ENCODE measurements around the gene RASGRF1. TPM values are rescaled to one million over a fixed set of nuclear protein-coding genes. Genes with fewer than 3 reads are reported as not detected.
"Not testable (repeated sequence)": the region's sequence is repeated elsewhere in the genome, so short reads cannot be mapped to it uniquely, and the experiment has no call there.

Gene RASGRF1
- total RNA-seq, 1 donor from 2014 or later, result not detected

DNA sequence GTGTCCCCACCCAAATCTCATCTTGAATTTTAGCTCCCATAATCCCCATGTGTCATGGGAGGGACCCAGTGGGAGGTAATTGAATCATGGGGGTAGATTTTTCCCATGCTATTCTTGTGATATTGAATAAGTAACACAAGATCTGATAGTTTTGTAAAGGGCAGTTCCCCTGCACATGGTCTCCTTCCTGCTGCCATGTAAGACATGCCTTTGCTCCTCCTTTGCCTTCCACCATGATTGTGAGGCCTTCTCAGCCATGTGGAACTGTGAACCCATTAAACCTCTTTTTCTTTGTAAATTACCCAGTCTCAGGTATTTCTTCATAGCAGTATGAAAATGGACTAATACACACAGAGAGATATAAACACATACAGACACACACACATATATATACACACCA, 66.1 kb downstream of the RASGRF1 start:
- intact Hi-C loops (cut with DNase I); ATAC-seq (ENCODE audit: poor library complexity); DNase-seq: not testable (repeated sequence)

DNA sequence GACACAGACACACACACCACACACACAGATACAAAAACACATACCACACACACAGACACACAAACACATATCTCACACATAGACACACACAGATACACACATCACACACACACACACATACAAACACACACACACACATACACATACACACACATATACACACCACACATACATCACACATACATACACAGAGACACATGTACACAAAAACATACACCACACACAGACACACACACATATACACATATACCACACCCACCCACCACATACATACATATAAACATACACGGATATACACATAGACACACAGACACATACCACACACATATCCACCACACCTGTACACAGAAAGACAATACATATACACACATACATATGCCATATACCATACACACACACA, 66.7 kb downstream of the RASGRF1 start:
- no peak for DNase-seq
- ATAC-seq (ENCODE audit: poor library complexity), result no peak
- intact Hi-C loops (cut with DNase I), result no loop called here

DNA sequence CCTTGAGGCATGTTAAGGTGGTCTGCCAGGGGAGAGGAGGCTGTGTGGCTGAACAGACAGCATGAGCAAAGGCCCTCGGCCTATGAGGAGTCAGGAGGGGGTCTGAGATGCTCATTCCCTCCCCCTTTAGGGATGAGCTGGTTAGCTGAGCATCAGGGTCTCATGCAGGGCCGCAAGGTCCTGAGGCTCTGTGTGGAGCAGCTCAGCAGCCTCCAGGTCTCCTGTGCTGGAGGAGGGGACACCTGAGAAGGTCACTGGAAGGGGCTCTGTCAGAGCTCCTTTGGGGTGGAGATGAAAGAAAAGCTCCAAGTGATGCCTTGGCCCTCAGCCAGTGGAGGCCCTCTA, 67.1 kb downstream of the RASGRF1 start:
- ATAC-seq (ENCODE audit: poor library complexity), result no peak
- intact Hi-C loops (cut with DNase I), result no loop called here
- no peak for DNase-seq

DNA sequence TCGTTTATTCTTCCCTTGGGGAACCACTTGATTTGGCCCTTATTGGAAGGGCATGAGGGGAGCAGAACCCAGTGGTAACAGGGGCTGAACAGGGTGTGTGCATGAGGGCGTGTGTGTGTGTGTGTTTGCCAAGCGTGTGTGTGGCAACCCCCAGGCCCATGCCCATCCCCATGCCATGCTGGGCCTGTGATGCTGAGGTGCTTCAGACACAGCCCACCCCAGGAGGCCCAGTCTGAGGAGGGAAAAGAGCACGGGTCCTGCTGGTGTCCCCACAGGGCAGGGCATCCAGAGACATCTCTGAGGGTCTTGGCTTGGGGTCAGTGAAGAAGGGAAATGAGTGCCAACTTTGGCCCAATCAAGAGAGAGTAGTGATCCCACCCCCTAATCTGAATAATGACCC, 71.6 kb downstream of the RASGRF1 start:
- ATAC-seq (ENCODE audit: poor library complexity), result no peak
- intact Hi-C loops (cut with DNase I), result no loop called here
- DNase-seq, result no peak

DNA sequence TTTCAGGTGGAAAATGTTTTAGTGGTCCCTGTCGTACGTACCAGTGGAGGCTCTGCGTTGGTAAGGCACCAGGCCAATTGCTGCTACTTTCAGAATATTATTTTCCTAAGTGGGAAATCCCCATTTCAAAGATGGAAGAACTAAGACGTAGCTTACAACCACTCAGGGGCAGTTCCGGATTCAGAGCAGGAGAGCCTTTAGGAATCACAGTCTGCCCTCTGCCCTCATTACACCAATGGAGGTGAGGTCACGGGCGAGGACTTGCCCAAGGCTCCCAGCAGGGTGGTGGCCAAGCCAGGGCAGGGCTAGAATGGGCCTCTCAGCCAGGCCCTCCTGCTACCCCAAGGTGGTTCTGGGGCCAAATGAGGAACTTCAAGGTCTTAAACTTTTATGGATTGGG, 72.6 kb downstream of the RASGRF1 start:
- no peak for DNase-seq
- intact Hi-C loops (cut with DNase I), result no loop called here
- no peak for ATAC-seq (ENCODE audit: poor library complexity)

DNA sequence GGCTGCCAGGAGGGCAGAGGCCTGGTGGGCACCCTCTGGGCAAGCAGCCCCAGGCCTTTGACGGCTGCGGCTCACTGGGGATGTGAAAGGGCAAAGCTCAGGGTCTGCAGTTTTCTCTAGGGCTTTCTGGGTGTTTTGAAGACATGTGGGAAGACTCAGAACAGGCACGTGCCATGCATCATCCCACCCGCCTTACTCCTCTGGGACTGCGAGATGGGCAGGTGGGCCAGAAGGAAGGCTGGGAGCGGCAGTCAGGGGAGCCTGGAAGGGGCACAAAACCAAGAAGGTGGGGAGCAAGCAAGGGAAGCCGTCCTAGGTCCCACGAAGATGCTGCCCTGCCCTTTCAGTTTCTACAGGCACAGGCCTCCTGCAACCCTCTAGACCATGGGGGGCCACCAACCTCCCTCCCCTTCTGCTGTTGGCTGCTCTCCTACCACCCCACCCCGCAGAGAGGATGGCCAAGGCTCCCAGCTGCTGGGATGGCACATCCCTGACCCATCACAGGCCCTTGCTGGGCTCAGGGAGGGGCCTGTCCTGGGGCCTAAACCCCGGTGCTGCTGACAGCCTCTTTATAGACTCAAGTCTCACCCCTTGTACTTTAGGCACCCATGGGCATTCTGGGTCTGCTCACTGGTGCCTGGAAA, 73.9 kb downstream of the RASGRF1 start:
- intact Hi-C loops (cut with DNase I), result no loop called here
- ATAC-seq (ENCODE audit: poor library complexity), result no peak
- DNase-seq, result no peak

DNA sequence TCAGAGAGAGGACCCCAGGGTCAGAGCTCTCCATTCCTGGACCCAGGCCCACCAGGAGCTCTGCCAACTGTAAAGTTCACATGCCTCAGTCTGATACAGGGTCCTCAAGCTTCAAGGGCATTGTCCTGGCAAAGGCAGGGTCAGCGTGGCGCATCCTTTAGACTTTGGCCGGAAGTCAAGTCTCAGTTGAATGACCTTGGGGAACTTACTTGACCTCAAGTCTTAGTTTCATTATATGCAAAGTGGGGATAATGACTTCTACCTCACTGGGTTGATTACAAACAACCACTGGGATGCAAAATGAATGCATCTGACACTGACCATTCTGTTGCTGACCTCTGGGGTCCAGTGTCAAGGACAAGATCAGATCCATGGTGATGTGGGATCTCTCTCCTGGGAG, 75.2 kb downstream of the RASGRF1 start:
- intact Hi-C loops (cut with DNase I), result no loop called here
- no peak for ATAC-seq (ENCODE audit: poor library complexity)
- DNase-seq, result no peak

DNA sequence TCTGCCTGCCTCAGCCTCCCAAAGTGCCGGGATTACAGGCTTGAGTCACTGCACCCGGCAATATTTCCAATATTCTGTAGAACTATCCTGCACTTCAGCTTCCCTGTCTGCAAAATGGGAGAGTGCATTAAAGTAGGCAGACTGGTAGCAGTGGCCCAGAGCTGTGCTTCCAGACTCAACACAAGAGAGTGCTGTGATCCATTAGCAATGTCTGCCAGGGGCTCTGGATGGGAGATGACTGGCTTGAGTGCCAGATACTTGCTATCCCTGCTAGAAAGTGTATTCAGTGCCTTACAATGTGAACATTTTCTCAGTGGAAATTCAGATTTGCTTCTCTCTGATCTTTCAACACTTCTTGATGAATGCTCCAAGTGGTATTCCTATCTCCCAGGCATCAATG, 80.3 kb downstream of the RASGRF1 start:
- ATAC-seq (ENCODE audit: poor library complexity) (no peak), DNase-seq (no peak)
- intact Hi-C loops (cut with DNase I), result no loop called here

DNA sequence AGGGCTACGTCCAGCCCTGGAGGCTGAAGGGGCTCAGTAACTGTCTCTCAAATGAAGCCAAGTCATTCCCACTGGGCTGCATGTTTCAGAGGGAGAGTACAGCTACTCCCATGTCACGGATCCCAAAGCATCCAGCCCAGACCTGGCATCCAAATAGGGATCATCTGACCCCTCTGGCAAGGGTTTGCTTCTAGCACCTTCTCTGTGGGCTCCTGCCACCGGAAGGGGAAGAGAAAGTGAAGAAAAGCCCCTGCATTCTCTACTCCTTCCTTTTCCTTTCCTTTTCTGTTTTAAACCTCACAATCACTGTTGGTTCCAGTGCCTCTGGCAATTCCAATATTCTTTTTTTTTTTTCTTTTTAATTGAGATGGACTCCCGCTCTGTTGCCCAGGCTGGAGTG, 81.2 kb downstream of the RASGRF1 start:
- DNase-seq, result no peak
- no peak for ATAC-seq (ENCODE audit: poor library complexity)
- intact Hi-C loops (cut with DNase I), result loop anchor here (10.0 kb wide), 1 partner anchor 95 kb away; no protein-coding TSS in a partner anchor

DNA sequence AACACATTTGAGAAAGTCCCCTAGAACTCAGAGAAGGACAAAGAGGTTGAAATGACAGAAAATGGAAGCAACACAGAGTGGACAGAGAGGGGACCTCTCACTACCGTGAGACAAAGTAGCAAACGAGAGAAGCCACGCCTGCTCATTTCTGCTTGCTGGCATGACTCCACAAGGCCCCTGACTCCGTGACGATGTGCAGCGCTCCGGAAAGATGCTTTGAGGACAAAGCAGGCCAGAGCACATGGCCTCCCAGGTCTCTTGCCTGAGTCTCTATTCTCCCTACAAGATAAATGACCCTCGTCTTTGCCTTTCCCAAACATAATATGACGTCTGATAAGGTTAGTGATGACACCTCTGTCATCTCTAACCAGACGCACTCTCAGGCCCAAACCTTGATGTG, 81.9 kb downstream of the RASGRF1 start:
- no peak for DNase-seq
- intact Hi-C loops (cut with DNase I), result loop anchor here (10.0 kb wide), 1 partner anchor 94 kb away; no protein-coding TSS in a partner anchor
- ATAC-seq (ENCODE audit: poor library complexity), result no peak

DNA sequence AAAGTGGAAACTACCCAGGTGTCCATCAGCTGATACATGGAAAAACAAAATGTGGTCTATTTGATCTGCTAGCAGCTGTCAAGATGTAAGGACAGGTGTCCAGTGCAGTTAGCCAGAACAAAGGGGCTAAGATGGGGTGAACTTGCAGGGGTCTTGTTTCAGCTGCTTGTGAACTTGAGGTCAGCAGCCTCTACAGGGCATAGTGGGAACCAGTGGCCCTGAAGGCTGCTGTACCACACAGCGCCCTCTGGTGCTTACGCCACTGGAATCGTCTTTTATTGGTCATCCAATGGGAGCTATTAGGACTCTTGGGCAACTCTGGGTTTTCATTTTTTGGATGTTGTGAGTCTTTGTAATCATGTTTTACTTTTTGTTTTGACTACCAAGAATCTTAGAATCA, 83.5 kb downstream of the RASGRF1 start:
- intact Hi-C loops (cut with DNase I), result loop anchor here (10.0 kb wide), 1 partner anchor 92 kb away; no protein-coding TSS in a partner anchor
- peak; percentile 72 for DNase-seq
- ATAC-seq (ENCODE audit: poor library complexity), result peak; percentile 72

DNA sequence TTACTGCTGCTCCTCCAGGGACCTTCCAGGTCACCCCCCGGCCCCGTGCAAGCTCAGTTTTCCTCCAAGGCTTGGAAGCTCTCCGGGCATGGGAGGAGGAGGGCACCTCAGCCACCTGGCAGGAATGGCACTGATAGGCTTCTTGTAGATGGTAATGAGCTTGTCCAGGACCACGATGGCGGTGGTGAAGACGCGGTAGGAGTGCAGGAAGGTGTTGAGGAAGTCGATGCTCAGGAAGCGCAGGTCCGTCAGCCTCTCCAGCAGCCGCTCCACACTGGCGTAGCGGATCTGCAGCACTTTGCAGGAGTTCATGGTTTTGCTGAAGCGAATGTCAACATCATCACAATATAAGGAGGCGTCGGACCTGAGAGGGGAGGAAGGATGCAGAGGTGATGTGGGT, 84.5 kb downstream of the RASGRF1 start:
- intact Hi-C loops (cut with DNase I), result loop anchor here (10.0 kb wide), 1 partner anchor 91 kb away; no protein-coding TSS in a partner anchor
- ATAC-seq (ENCODE audit: poor library complexity), result no peak
- no peak for DNase-seq

DNA sequence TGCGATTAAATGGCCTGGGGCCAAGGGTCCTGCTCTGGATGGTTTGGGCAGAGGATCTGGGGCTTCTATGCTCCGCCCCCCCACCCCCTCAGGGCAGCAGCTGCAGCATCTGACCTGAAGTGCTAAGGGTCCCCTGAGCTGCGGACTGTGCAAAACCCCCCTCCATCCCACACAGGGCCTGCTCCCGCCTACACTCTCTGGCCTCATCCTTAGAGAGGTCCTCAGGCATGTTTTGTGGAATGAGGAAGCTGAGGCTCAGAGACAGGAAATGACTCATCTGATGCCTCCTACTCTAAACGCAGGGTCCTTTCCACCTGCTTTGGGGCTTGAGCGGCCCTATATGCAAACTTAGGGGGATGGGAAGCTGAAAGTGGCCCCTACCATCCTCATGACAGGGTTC, 86.2 kb downstream of the RASGRF1 start:
- ATAC-seq (ENCODE audit: poor library complexity) (peak; percentile 42), DNase-seq (no peak)
- intact Hi-C loops (cut with DNase I), result loop anchor here (10.0 kb wide), 1 partner anchor 90 kb away; no protein-coding TSS in a partner anchor

DNA sequence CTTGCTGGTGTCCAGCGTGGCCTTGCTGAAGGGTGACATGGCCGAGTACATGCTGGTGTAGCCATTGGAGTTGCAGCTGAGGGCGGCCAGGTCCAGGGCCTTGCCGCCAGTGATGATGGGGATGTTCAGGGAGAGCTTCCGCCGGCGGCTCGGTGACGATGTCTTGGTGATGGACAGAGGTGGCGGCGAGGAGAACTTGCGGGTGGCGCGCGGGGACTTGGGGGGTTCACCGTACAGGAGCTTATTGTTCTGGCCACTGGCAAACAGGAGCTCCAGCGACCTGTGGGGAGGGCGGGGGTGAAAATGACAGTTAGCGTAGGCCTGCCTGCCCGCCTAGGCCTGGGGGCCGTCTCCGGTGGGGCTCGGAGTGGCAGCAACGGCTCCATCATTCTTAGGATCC, 86.7 kb downstream of the RASGRF1 start:
- intact Hi-C loops (cut with DNase I), result loop anchor here (10.0 kb wide), 1 partner anchor 89 kb away; no protein-coding TSS in a partner anchor
- ATAC-seq (ENCODE audit: poor library complexity) (no peak), DNase-seq (no peak)

DNA sequence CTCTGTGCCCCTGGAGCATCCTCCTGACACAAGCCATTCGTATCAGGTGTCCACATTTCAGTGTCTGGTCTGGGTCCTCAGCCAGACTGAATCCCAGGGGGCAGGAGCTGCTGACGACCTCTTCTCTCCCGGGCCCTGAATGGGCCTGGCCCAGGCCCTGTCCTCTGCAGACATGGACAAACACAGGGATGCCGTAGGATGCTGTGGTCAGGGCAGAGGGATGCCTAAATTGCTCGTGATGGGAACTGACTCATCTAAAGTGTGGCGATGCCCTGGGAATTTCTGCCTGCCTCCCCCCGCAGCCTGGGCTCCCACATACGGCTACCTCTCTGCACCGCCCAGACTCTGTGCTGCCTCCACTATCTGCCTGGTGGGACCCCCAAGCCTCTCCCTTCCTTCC, 87.3 kb downstream of the RASGRF1 start:
- intact Hi-C loops (cut with DNase I), result loop anchor here (10.0 kb wide), 1 partner anchor 88 kb away; no protein-coding TSS in a partner anchor
- no peak for DNase-seq
- no peak for ATAC-seq (ENCODE audit: poor library complexity)

DNA sequence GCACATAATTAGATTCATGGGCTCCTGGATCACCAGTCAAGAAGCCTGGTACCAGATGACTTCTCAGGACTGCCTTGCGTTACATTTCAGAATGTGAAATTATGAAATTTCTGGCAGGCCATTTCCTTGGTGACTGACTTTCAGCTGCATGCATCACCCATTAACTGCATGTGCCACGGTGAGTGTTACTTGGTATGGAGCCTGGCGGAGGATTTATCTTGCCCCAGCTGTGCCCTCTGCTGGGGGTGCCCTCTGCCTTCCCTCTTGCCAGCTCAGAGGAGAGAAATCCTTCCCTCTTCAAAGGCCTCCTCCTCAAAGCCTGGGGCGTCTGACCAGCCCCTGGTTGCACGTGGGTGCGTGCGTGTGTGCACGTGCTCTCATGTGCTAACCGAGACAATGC, 88.0 kb downstream of the RASGRF1 start:
- intact Hi-C loops (cut with DNase I), result loop anchor here (10.0 kb wide), 1 partner anchor 88 kb away; no protein-coding TSS in a partner anchor
- DNase-seq (no peak), ATAC-seq (ENCODE audit: poor library complexity) (no peak)

DNA sequence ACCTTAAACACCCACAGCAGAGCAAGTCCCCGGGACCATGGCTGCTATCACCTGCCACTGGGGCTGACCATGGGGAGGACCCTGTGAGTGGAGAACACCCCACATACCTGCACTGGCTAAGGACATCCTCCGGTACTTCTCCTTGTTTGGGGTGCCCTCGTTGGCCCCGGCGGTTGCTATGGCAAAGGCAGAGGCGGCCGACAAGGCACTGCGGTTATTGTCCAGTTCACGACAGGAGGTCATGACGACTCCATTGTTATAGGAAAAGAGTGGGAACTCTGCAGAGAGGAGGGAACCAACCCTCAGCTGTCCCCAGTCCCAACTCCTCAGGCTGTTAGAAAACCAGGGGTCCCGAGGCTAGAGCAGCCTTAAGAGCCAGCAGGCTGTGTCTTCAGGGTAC, 90.9 kb downstream of the RASGRF1 start:
- DNase-seq (no peak), ATAC-seq (ENCODE audit: poor library complexity) (no peak)
- intact Hi-C loops (cut with DNase I), result loop anchor here (10.0 kb wide), 1 partner anchor 85 kb away; no protein-coding TSS in a partner anchor

DNA sequence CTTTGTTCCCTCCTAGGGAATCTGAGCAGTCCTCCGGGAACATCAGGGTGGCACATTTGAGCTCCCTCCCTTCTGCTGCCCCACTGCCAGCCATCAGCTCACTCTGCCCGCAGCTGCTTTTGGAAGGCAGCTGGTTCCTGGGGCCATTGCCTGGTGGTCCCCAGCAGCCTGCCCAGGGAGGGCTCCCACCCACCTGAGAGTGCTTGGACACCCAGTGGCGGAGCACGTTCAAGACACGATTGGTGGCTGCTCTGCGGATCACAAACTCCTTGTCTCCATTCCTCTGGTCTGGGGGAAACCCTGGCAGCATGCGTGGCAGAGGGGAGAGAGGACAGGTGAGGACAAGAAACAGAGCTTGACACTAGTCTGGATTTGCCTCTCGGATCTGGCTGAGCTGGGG, 92.1 kb downstream of the RASGRF1 start:
- intact Hi-C loops (cut with DNase I), result no loop called here
- DNase-seq (no peak), ATAC-seq (ENCODE audit: poor library complexity) (no peak)

DNA sequence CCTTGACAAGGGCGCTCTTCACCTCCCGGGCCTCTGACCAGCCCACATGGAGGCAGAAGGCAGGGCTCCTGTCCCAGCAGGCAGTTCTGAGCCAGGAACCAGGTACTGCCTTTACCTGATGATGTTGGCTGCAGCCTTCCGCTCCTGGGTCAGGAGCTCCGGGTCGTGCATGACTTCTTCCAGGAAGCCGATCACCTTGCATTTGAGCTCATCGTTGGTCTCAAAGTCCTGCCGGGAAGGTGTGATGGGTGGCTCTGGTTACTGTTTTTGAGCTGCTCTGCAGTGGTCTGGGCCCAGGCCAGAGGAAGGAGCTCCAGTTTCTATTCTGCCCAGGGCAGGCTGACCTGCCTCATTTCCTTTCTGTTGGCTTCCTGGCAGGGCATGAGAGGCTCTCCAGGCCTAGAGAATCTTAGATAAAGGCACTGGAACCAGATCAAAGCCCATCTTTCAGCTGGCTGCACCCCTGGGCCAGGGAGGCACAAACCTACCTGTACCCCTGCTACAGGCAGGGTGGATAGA, 92.5 kb downstream of the RASGRF1 start:
- ATAC-seq (ENCODE audit: poor library complexity) (no peak), DNase-seq (no peak)
- intact Hi-C loops (cut with DNase I), result no loop called here

DNA sequence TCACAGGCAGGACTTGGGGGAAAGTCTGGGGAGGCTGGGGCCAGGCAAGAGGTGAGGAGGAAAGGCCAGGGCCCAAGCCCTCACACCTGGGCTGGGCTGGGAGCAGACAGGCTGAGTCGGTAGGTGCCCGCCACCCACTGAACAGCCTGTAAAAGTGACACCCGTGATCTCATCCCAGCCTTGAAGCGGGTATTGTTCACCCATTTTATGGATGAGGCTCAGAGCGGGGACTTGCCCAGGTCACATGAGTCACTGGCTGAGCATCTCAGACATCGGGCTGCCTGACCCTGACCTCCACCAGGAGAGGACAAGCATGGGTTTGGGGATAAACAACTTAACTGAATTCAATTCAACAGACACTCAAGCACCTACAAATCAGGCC, 93.7 kb downstream of the RASGRF1 start:
- no peak for ATAC-seq (ENCODE audit: poor library complexity)
- no peak for DNase-seq
- intact Hi-C loops (cut with DNase I), result no loop called here
